PFSK-1 (cell line): ENCODE measurements around the gene IGF2R.

Experiments
- FOXP2 ChIP-seq: optimal IDR thresholded peaks from 2 replicates; pipeline ENCODE3; 2011; ENCODE audit warnings: borderline replicate concordance, control low read depth, inconsistent platforms; ENCODE audit not compliant: insufficient read depth; ENCODE audit errors: extremely low read length, extremely low read depth
- POLR2AphosphoS5 ChIP-seq: IDR thresholded peaks from 2 replicates; pipeline ENCODE4 v1.6.1; 2012; ENCODE audit warnings: low read depth, mild to moderate bottlenecking, control low read depth, low read length, moderate library complexity
- REST ChIP-seq, 2 experiments: IDR thresholded peaks; 2 replicates each; pipeline versions ENCODE4 v1.6.1 to v1.8.0; 2011 to 2012; ENCODE audit warnings: low read depth in 2 of 2, low read length in 2 of 2, control low read depth in 1 of 2, inconsistent platforms in 1 of 2, mild to moderate bottlenecking in 1 of 2, moderate library complexity in 1 of 2; ENCODE audit not compliant: insufficient read depth in 1 of 2
- SIN3A ChIP-seq: IDR thresholded peaks from 2 replicates; pipeline ENCODE4 v1.6.1; 2012; ENCODE audit warnings: mild to moderate bottlenecking, low read length, moderate library complexity, borderline replicate concordance; ENCODE audit not compliant: insufficient read depth
- TAF1 ChIP-seq: IDR thresholded peaks from 2 replicates; pipeline ENCODE4 v1.6.1; 2012; ENCODE audit warnings: low read length, control low read depth, borderline replicate concordance; ENCODE audit not compliant: insufficient read depth

The IGF2R gene

GRCh38 chr6:160063771-160064413 is 95.0 kb downstream of the IGF2R start:
- TF ChIP-seq REST (IDR thresholded peaks at IDR 0.05; ENCODE audit: insufficient read depth in 1 of 2, low read depth in 2 of 2, low read length in 2 of 2) = no peak
- no peak for TF ChIP-seq FOXP2
- no peak for TF ChIP-seq POLR2AphosphoS5
- TF ChIP-seq SIN3A = no peak
- TF ChIP-seq TAF1 = no peak

GRCh38 chr6:160065200-160065599 is 96.3 kb downstream of the IGF2R start:
- no peak for TF ChIP-seq REST (IDR thresholded peaks at IDR 0.05; ENCODE audit: insufficient read depth in 1 of 2, low read depth in 2 of 2, low read length in 2 of 2)
- no peak for TF ChIP-seq FOXP2
- no peak for TF ChIP-seq TAF1
- TF ChIP-seq SIN3A = no peak
- no peak for TF ChIP-seq POLR2AphosphoS5

GRCh38 chr6:160067564-160067963 is 98.7 kb downstream of the IGF2R start:
- TF ChIP-seq FOXP2 (no peak), REST (IDR thresholded peaks at IDR 0.05; ENCODE audit: insufficient read depth in 1 of 2, low read depth in 2 of 2, low read length in 2 of 2) (no peak), SIN3A (no peak), TAF1 (no peak)

- TF ChIP-seq REST (IDR thresholded peaks at IDR 0.05; ENCODE audit: insufficient read depth in 1 of 2, low read depth in 2 of 2, low read length in 2 of 2) (no peak), SIN3A (no peak), FOXP2 (no peak), TAF1 (no peak), POLR2AphosphoS5 (no peak)
Measured at GRCh38 chr6:160068346-160068745, 99.5 kb downstream of the IGF2R start.

- TF ChIP-seq POLR2AphosphoS5 (no peak), FOXP2 (no peak), SIN3A (no peak), TAF1 (no peak)
Measured at GRCh38 chr6:160069050-160069454, 100.2 kb downstream of the IGF2R start.

- TF ChIP-seq REST (IDR thresholded peaks at IDR 0.05; ENCODE audit: insufficient read depth in 1 of 2, low read depth in 2 of 2, low read length in 2 of 2) = no peak
- TF ChIP-seq FOXP2 = no peak
- TF ChIP-seq SIN3A = no peak
- no peak for TF ChIP-seq POLR2AphosphoS5
- no peak for TF ChIP-seq TAF1
Measured at GRCh38 chr6:160069459-160069858, 100.6 kb downstream of the IGF2R start.
